OCI-LY7 (cell line): ENCODE data around the gene BDKRB2.

ENCODE experiments used
- CTCF ChIP-seq: fragments of 200-600 bp; sonication (generic); conservative IDR thresholded peaks from 2 replicates; pipeline ENCODE4 v1.5.1; 2014; ENCODE audit warnings: mild to moderate bottlenecking, antibody characterized with exemption, low read length, moderate library complexity, mixed read lengths
- EZH2phosphoT487 ChIP-seq: fragments of 200-600 bp; sonication (generic); IDR thresholded peaks from 2 replicates; pipeline ENCODE4 v1.6.1; 2018; ENCODE audit warnings: low read depth, borderline replicate concordance, mild to moderate bottlenecking, mixed run types, antibody characterized with exemption, low read length, moderate library complexity, mixed read lengths

GRCh38 chr14:96154900-96155299, 49.7 kb upstream of the BDKRB2 start:
- TF ChIP-seq CTCF (no peak), EZH2phosphoT487 (no peak)
